Left ventricle myocardium inferior (tissue), 1 donor: ENCODE results near the gene CEP70. TPM values are rescaled to one million over a fixed set of nuclear protein-coding genes. Genes with fewer than 3 reads are reported as not detected.

ENCODE experiments used
- DNase-seq: peaks from one replicate; pipeline ENCODE4 v3.0.0-alpha.2; 2020
- H3K27ac ChIP-seq: fragments of 200-600 bp; replicated peaks from 2 replicates; pipeline ENCODE4 v1.8.0; 2021
- H3K27me3 ChIP-seq: fragments of 200-600 bp; 2 replicates; pipeline ENCODE4 v1.8.0; 2021; ENCODE audit warnings: low read depth
- H3K36me3 ChIP-seq: fragments of 200-600 bp; 2 replicates; pipeline ENCODE4 v1.8.0; 2021
- H3K4me1 ChIP-seq: fragments of 200-600 bp; 2 replicates; pipeline ENCODE4 v1.8.0; 2021
- H3K4me3 ChIP-seq: fragments of 200-600 bp; 2 replicates; pipeline ENCODE4 v1.8.0; 2021; ENCODE audit warnings: mild to moderate bottlenecking, moderate library complexity
- H3K9me3 ChIP-seq: fragments of 200-600 bp; replicated peaks from 2 replicates; pipeline ENCODE4 v1.8.0; 2021
- intact Hi-C: fragments of 100-400 bp; cut with micrococcal nuclease; formaldehyde crosslinking; loops from one replicate; pipeline ENCODE4 v1.11.0; 2022
- total RNA-seq: library from RNA; stranded (reverse); fragmentation: NEBNext Ultra II Directional; extraction: Animal tissue kit (Norgen Biotek cat#: 25700); gene quantifications from one replicate; pipeline ENCODE4 v1.2.1, GENCODE V29; 2021
- TF ChIP-seq, protein P1 (sequence below): fragments of 200-600 bp; IDR thresholded peaks from 2 replicates; pipeline ENCODE4 v1.8.0; 2021; ENCODE audit warnings: antibody characterized with exemption, mild to moderate bottlenecking, borderline replicate concordance
- donor health status: DM: no; HTN: yes; CAD: no; lungs with severe emphysema.

The CEP70 gene
- total RNA-seq, 1 donor from 2014 or later: 25.8 TPM

DNA sequence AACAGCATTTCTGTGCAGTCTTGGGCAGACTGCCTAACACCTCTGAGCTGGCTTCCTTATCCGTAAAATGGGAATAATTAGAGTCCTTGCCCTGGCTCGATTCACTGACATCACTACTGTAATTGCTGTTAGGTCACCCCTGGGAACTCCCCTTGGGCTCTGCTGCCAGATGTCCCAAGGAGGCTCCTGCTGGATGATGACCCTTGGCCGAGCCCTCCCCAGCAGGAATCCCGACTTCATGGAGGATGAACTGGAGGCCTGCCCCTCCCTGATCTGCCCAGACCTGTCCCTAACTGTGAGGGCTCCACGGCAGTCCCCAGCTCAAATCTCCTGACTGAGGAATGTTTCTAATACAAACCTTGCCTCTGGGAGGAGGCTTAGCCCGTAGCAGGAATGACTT, 141.6 kb downstream of the CEP70 start:
- Histone ChIP-seq H3K36me3 (no peaks in the 10 kb centered on the region), H3K9me3 (no peaks in the 10 kb centered on the region), H3K4me3 (no peak overlapping the region), H3K27ac (no peak overlapping the region), H3K27me3 (no peaks in the 10 kb centered on the region), H3K4me1 (no peaks in the 10 kb centered on the region)
- intact Hi-C loops: no loop called here
- DNase-seq: no peak
- TF ChIP-seq, protein P1, sequence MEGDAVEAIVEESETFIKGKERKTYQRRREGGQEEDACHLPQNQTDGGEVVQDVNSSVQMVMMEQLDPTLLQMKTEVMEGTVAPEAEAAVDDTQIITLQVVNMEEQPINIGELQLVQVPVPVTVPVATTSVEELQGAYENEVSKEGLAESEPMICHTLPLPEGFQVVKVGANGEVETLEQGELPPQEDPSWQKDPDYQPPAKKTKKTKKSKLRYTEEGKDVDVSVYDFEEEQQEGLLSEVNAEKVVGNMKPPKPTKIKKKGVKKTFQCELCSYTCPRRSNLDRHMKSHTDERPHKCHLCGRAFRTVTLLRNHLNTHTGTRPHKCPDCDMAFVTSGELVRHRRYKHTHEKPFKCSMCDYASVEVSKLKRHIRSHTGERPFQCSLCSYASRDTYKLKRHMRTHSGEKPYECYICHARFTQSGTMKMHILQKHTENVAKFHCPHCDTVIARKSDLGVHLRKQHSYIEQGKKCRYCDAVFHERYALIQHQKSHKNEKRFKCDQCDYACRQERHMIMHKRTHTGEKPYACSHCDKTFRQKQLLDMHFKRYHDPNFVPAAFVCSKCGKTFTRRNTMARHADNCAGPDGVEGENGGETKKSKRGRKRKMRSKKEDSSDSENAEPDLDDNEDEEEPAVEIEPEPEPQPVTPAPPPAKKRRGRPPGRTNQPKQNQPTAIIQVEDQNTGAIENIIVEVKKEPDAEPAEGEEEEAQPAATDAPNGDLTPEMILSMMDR: no peak

DNA sequence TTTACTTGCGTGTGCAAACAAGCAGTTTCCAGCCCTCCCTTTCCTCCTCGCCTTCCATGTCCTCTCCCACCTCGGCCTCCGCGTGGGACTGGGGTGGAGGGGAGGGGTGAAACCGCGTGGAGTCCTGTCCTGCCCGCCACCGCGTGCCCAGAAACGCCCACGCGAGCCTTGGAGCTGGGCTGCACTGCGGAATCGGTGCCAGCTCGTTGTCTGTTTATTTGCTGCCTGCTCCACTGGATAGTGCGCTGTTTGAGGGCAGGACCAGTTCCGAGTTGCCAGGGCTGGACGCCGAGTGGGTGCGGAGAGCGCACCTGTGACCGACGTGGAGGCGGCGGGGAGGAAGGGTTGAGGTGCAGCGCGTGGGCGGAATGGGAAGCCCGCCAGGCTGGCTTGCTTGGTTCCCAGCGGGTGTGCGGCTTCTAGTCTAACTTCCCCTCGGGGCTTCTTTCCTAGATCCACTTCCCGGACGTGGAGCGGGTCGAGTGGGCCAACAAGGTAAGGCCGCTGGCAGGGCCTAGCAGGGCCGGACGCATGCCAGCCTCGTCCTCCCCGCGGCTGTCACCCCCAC, 142.4 kb downstream of the CEP70 start:
- Histone ChIP-seq H3K4me1 (no peaks in the 10 kb centered on the region), H3K9me3 (no peaks in the 10 kb centered on the region), H3K36me3 (no peaks in the 10 kb centered on the region), H3K4me3 (no peak overlapping the region), H3K27ac (no peak overlapping the region), H3K27me3 (no peaks in the 10 kb centered on the region)
- TF ChIP-seq, protein P1: no peak
- intact Hi-C loops: no loop called here
- DNase-seq: no peak

DNA sequence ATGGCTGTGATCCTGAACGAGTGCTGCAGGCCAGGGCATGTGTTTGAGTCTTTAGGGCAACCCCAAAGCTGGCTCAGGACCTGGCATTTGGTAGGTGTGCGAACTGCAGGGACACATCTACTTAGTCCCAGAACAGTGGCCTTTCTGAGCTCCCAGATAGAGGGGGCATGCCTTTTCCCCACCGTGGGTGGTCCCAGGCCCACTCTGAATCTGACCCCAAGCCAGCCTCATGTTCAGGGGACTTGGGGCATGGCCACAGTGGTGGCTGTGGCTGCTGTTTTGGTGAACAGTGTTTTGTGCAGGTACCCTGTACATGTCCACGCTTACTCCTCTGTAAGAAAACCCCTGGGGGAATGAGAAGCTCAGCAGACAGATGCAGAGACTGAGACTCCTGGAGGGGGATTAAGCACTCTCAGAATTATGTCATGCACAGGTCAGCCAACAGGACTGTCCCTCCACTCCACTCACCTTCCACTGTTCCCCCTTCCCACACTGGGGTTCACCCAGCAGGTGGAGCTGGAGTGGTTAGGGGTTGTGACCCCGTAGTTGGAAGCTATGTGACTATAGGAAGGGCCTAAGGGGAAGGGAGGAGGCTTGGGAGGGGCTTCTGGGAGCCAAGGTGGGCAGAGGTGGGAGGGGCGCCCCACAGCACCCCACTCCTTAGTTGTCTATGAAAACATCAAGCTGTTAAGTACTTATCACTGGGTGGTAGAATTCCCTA, 143.2 kb downstream of the CEP70 start:
- Histone ChIP-seq H3K9me3 (no peaks in the 10 kb centered on the region), H3K4me1 (no peaks in the 10 kb centered on the region), H3K4me3 (no peak overlapping the region), H3K27me3 (no peaks in the 10 kb centered on the region), H3K36me3 (no peaks in the 10 kb centered on the region), H3K27ac (no peak overlapping the region)
- no peak for DNase-seq
- intact Hi-C loops: no loop called here
- TF ChIP-seq, protein P1: no peak

DNA sequence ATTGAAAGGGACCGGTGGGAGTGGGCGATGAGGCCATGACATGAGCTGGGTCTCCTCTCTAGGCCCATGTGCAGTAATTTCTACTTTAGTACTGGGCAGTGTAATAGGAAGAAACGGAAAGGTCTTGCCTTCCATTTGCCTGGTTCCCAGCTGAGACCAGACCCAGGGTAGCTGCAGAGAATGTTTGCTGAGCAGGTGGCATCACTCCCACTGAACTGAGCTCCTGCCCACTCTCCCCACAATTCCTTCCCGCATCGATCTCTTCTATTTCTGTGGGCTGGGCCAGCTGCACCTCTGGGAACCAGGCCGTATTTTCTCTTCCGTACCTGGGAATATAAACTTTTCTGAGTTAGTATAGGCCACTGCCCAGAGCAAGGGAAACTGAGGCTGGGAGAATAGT, 143.9 kb downstream of the CEP70 start:
- Histone ChIP-seq H3K4me3 (no peak overlapping the region), H3K27me3 (no peaks in the 10 kb centered on the region), H3K27ac (no peak overlapping the region), H3K9me3 (no peaks in the 10 kb centered on the region), H3K4me1 (no peaks in the 10 kb centered on the region), H3K36me3 (no peaks in the 10 kb centered on the region)
- TF ChIP-seq, protein P1: no peak
- intact Hi-C loops: no loop called here
- DNase-seq: no peak

DNA sequence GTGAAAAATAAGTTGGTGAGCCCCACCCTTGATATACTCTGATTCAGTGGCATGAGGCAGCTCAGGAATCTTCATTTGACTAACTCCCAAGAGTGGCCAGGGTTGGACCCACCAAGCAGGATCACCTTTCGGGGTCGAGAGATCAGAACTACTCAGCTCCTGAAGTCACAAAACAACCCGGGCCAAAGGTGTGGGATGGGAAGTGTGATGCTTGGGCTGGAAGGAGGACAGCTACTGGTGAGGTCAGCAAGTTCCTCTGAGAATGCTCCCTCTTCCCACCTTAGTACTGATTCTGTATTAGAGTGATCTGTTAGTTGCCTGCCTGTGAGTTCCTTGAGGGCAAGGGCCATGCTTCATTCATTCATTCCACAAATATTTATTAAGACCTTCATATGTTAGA, 144.6 kb downstream of the CEP70 start:
- no peak for DNase-seq
- Histone ChIP-seq H3K4me3 (no peak overlapping the region), H3K4me1 (no peaks in the 10 kb centered on the region), H3K36me3 (no peaks in the 10 kb centered on the region), H3K27me3 (no peaks in the 10 kb centered on the region), H3K9me3 (no peaks in the 10 kb centered on the region), H3K27ac (no peak overlapping the region)
- TF ChIP-seq, protein P1: no peak
- intact Hi-C loops: no loop called here
